ENCODE results near the gene MPDU1.

DNA sequence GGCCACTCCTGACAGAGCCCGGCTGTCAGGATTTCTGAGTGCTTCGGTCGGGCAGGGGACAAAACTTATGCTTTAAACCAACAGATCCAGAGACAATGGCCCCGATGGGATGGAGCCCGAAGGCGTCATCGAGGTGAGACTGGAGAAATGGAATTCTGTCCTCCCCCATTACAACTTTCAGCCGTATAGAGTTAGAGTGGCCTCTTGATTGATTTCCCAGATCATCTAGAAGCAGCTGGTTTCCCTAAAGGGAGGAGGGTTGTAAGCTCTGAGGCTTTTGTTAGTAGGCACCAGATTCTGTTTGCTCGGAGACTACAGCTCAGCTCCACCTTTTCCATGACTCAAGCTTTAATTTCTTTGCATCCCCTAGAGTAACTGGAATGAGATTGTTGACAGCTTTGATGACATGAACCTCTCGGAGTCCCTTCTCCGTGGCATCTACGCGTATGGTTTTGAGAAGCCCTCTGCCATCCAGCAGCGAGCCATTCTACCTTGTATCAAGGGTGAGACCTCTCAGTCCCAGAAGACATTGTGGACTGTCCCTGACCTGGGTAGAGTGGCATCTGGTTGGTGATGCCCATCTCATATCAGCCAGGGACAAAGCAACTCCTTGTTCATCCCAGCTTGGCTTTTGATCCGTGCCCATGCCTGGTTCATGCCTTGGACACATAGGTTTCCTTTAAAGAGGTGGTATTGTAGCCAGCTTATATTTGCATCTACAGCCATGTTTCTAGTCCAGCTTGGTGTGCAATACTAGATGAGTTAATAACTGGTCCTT, 9.3 kb upstream of the MPDU1 start:
- TF ChIP-seq, protein P1, sequence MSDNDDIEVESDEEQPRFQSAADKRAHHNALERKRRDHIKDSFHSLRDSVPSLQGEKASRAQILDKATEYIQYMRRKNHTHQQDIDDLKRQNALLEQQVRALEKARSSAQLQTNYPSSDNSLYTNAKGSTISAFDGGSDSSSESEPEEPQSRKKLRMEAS (IDR thresholded peaks at IDR 0.05), result no peak
- TF ChIP-seq TAF1 (conservative IDR thresholded peaks at IDR 0.05) (no peak), RAD21 (IDR thresholded peaks at IDR 0.05) (no peak), YY1 (IDR thresholded peaks at IDR 0.05) (no peak), FOXA1 (IDR thresholded peaks at IDR 0.05) (no peak), JUND (IDR thresholded peaks at IDR 0.05) (no peak), RXRA (IDR thresholded peaks at IDR 0.05) (no peak), SP1 (IDR thresholded peaks at IDR 0.05) (no peak)
- TF ChIP-seq, protein P2, sequence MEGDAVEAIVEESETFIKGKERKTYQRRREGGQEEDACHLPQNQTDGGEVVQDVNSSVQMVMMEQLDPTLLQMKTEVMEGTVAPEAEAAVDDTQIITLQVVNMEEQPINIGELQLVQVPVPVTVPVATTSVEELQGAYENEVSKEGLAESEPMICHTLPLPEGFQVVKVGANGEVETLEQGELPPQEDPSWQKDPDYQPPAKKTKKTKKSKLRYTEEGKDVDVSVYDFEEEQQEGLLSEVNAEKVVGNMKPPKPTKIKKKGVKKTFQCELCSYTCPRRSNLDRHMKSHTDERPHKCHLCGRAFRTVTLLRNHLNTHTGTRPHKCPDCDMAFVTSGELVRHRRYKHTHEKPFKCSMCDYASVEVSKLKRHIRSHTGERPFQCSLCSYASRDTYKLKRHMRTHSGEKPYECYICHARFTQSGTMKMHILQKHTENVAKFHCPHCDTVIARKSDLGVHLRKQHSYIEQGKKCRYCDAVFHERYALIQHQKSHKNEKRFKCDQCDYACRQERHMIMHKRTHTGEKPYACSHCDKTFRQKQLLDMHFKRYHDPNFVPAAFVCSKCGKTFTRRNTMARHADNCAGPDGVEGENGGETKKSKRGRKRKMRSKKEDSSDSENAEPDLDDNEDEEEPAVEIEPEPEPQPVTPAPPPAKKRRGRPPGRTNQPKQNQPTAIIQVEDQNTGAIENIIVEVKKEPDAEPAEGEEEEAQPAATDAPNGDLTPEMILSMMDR (IDR thresholded peaks at IDR 0.05; ENCODE audit: low read depth, low read length, missing input control), result no peak
- TF ChIP-seq, protein P3, sequence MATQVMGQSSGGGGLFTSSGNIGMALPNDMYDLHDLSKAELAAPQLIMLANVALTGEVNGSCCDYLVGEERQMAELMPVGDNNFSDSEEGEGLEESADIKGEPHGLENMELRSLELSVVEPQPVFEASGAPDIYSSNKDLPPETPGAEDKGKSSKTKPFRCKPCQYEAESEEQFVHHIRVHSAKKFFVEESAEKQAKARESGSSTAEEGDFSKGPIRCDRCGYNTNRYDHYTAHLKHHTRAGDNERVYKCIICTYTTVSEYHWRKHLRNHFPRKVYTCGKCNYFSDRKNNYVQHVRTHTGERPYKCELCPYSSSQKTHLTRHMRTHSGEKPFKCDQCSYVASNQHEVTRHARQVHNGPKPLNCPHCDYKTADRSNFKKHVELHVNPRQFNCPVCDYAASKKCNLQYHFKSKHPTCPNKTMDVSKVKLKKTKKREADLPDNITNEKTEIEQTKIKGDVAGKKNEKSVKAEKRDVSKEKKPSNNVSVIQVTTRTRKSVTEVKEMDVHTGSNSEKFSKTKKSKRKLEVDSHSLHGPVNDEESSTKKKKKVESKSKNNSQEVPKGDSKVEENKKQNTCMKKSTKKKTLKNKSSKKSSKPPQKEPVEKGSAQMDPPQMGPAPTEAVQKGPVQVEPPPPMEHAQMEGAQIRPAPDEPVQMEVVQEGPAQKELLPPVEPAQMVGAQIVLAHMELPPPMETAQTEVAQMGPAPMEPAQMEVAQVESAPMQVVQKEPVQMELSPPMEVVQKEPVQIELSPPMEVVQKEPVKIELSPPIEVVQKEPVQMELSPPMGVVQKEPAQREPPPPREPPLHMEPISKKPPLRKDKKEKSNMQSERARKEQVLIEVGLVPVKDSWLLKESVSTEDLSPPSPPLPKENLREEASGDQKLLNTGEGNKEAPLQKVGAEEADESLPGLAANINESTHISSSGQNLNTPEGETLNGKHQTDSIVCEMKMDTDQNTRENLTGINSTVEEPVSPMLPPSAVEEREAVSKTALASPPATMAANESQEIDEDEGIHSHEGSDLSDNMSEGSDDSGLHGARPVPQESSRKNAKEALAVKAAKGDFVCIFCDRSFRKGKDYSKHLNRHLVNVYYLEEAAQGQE (IDR thresholded peaks at IDR 0.05), result no peak
- TF ChIP-seq, protein P4, sequence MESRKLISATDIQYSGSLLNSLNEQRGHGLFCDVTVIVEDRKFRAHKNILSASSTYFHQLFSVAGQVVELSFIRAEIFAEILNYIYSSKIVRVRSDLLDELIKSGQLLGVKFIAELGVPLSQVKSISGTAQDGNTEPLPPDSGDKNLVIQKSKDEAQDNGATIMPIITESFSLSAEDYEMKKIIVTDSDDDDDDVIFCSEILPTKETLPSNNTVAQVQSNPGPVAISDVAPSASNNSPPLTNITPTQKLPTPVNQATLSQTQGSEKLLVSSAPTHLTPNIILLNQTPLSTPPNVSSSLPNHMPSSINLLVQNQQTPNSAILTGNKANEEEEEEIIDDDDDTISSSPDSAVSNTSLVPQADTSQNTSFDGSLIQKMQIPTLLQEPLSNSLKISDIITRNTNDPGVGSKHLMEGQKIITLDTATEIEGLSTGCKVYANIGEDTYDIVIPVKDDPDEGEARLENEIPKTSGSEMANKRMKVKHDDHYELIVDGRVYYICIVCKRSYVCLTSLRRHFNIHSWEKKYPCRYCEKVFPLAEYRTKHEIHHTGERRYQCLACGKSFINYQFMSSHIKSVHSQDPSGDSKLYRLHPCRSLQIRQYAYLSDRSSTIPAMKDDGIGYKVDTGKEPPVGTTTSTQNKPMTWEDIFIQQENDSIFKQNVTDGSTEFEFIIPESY (IDR thresholded peaks at IDR 0.05), result no peak
